Measurements from ENCODE around the gene INSL3.
"Not testable (repeated sequence)": the region's sequence is repeated elsewhere in the genome, so short reads cannot be mapped to it uniquely, and the experiment has no call there.

Gene INSL3

GRCh38 chr19:17778968-17779929 is 42.1 kb downstream of the INSL3 start:
- DNase-seq: no peak

- DNase-seq: no peak
These were observed 42.9 kb downstream of the INSL3 start for GRCh38 chr19:17778251-17778967.

GRCh38 chr19:17777840-17778239 is 43.5 kb downstream of the INSL3 start:
- not testable (repeated sequence) for DNase-seq

- no peak for DNase-seq
These were observed 45.1 kb downstream of the INSL3 start for GRCh38 chr19:17775991-17776803.

- DNase-seq: no peak
These were observed 45.9 kb downstream of the INSL3 start for GRCh38 chr19:17775245-17775927.

DNA sequence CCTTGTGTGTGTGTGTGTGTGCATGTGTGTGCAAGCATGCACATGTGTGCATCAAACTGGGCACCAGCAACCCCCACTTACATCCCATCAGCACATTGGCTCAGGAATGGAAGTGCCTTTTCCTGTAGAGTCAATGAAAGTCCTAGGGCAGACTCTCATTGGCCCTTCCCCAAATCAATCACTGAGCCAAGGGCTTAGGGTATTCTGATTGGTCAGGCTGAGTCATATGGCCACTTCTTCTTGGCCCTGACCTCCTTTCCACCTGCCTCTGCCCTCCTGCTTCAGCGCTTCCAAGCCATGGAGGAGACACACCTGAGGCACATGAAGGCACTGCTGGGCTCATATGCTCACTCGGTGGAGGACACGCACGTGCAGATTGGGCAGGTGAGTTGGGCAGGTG is 49.1 kb downstream of the INSL3 start:
- DNase-seq: no peak

- DNase-seq: no peak
These were observed 50.7 kb downstream of the INSL3 start for GRCh38 chr19:17770613-17771012.

GRCh38 chr19:17767559-17767958 is 53.8 kb downstream of the INSL3 start:
- no peak for DNase-seq

DNA sequence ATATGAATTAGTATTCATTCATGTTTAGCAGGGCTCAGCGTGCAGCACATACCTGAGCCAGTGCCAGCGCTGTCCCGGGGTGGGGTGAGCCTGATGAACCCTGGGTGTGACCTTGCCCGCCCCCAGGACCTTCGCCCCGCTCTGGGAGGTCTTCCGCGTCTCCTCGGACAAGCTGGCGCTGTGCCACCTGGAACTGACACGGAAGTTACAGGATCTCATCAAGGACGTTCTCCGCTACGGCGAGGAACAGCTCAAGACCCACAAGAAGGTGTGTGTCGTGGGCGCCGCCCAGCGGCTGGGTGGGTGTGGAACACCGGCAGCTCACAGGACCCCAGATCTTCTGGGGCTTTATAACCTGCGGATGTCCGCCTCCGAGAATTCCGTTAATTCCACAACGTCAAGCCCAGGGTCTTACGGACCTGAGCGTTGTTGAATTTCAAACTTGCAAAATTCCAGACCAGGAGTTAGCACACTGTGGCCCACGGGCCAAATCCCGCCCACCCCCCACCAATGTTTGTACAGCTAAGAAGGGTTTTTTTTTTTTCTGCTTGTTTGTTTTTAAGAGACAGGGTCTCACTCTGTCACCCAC is 54.7 kb downstream of the INSL3 start:
- peak; percentile 68 for DNase-seq
